Endothelial cell (in vitro differentiated cells): ENCODE measurements around the gene AP2A2. TPM values are rescaled to one million over a fixed set of nuclear protein-coding genes. Genes with fewer than 3 reads are reported as not detected.
"Not testable (repeated sequence)": the region's sequence is repeated elsewhere in the genome, so short reads cannot be mapped to it uniquely, and the experiment has no call there.

Experiments
- DNase-seq: peaks from one replicate; pipeline ENCODE4 v3.0.0; 2021; ENCODE audit warnings: low spot score
- H3K27ac Mint-ChIP-seq: one replicate; pipeline ENCODE4 v1.8.0; 2021; ENCODE audit warnings: mixed read lengths, inconsistent platforms; ENCODE audit not compliant: unreplicated experiment
- H3K27me3 Mint-ChIP-seq: one replicate; pipeline ENCODE4 v1.8.0; 2021; ENCODE audit warnings: mild to moderate bottlenecking, moderate library complexity, mixed read lengths, inconsistent platforms; ENCODE audit not compliant: unreplicated experiment
- H3K36me3 Mint-ChIP-seq: one replicate; pipeline ENCODE4 v1.8.0; 2021; ENCODE audit warnings: mild to moderate bottlenecking, low read depth, mixed read lengths, inconsistent platforms; ENCODE audit not compliant: unreplicated experiment
- H3K4me1 Mint-ChIP-seq: one replicate; pipeline ENCODE4 v1.8.0; 2021; ENCODE audit warnings: mild to moderate bottlenecking, mixed read lengths, inconsistent platforms; ENCODE audit not compliant: unreplicated experiment
- H3K4me3 Mint-ChIP-seq: one replicate; pipeline ENCODE4 v1.8.0; 2021; ENCODE audit warnings: mild to moderate bottlenecking, mixed read lengths, inconsistent platforms; ENCODE audit not compliant: unreplicated experiment
- H3K9me3 Mint-ChIP-seq: one replicate; pipeline ENCODE4 v1.8.0; 2021; ENCODE audit warnings: mixed read lengths, inconsistent platforms; ENCODE audit not compliant: unreplicated experiment
- total RNA-seq: library from RNA; stranded (reverse); fragmentation: NEBNext Ultra II Directional; extraction: Animal tissue kit (Norgen Biotek cat#: 25700); gene quantifications from one replicate; pipeline ENCODE4 v1.2.1, GENCODE V29; 2021; ENCODE audit not compliant: unreplicated experiment
- TF ChIP-seq, protein P1 (sequence below): fragments of 200-600 bp; sonication (generic); IDR thresholded peaks from one replicate; pipeline ENCODE4 v1.5.0; 2021; ENCODE audit warnings: antibody characterized with exemption; ENCODE audit not compliant: unreplicated experiment

Gene AP2A2
- total RNA-seq, 1 donor from 2014 or later, result 287 TPM

DNA sequence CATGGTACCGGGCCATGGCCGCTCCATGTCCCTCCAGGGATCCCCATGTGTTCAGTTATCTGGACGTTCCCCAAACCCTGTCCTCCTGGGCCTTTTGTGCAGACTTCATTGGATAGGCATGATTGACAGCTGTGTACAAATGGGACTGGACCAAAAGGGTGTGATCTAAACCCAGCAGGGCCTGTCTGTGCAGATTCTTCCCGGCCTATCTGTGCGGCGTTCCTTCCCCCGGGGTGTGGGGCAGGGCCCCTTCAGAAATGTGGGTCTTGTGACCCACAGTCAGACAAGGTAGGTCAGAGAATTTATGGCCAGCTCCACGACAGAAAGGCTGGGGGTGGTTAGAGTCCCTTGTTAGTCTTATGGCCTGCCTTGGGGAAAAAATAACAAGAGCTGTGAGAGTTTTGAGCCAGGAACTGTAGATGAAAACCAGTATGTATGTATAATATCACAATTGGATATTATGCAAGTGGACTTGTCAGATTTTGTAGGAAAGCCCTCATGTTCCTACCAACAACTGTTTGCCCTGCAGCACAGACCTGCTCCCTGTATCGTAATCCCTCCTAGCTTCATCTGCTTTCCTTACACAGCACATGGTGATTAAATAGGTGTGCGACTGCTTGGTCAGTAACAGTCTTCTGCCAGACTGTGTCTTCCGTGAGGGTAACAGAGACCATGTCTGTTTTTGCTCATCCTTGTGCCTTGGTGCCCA is 31.7 kb downstream of the AP2A2 start:
- Mint-ChIP-seq H3K27ac (no peak overlapping the region), H3K4me1 (peaks cover 32% of the 10 kb centered on the region), H3K4me3 (no peak overlapping the region)

DNA sequence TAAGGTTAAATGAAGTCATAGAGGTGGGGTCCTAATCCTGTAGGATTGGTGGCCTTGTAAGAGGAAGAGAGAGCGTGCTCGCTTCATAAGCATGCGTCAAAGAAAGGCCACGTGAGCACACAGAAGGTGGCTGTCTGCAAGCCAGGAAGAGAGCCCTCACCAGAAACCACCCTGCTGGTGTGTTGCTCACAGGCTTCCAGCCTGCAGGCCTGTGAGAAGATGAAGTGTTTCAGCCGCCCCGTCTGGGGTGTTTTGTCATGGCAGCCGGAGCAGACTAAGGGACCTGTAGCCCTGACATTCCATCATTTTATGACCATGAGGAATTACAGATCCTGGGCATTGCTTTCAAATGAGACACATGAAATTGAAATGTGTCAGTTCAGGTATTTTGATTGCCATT is 32.4 kb downstream of the AP2A2 start:
- Mint-ChIP-seq H3K4me3 (no peak overlapping the region), H3K36me3 (peaks cover 58% of the 10 kb centered on the region), H3K27me3 (peaks cover 8% of the 10 kb centered on the region), H3K4me1 (peaks cover 26% of the 10 kb centered on the region), H3K27ac (no peak overlapping the region), H3K9me3 (no peaks in the 10 kb centered on the region)
- DNase-seq, result no peak
- TF ChIP-seq, protein P1, sequence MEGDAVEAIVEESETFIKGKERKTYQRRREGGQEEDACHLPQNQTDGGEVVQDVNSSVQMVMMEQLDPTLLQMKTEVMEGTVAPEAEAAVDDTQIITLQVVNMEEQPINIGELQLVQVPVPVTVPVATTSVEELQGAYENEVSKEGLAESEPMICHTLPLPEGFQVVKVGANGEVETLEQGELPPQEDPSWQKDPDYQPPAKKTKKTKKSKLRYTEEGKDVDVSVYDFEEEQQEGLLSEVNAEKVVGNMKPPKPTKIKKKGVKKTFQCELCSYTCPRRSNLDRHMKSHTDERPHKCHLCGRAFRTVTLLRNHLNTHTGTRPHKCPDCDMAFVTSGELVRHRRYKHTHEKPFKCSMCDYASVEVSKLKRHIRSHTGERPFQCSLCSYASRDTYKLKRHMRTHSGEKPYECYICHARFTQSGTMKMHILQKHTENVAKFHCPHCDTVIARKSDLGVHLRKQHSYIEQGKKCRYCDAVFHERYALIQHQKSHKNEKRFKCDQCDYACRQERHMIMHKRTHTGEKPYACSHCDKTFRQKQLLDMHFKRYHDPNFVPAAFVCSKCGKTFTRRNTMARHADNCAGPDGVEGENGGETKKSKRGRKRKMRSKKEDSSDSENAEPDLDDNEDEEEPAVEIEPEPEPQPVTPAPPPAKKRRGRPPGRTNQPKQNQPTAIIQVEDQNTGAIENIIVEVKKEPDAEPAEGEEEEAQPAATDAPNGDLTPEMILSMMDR, result no peak

More for the DNA sequence above, 31.7 kb downstream of the AP2A2 start:
- Mint-ChIP-seq H3K36me3 (peaks cover 54% of the 10 kb centered on the region), H3K27me3 (peaks cover 9% of the 10 kb centered on the region), H3K9me3 (no peaks in the 10 kb centered on the region)
- TF ChIP-seq, protein P1, result no peak
- DNase-seq, result no peak

DNA sequence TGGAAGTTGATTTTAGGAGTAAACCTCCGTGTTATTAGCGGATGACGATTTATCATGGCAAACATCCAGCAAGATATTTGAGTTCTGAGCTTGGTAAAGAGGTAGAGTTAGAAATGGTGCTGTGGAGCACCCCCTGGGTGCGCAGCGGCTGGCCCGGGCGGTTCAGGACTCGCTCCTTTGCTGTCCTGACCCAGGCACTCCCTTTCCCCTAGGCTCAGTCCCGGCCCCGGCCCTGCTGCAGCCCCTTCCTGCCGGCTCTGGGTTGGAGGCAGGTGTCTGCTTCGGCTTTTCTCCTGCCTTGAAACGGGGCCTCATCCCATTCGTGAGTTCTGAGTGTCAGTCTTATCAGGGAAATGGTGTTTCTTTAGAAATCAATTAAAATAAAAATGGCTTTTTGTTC is 33.4 kb downstream of the AP2A2 start:
- peak overlapping the region; percentile 68 for H3K4me3 Mint-ChIP-seq
- peaks cover 22% of the 10 kb centered on the region for H3K4me1 Mint-ChIP-seq
- peaks cover 8% of the 10 kb centered on the region for H3K27me3 Mint-ChIP-seq
- H3K27ac Mint-ChIP-seq, result peak overlapping the region; percentile 55
- no peaks in the 10 kb centered on the region for H3K9me3 Mint-ChIP-seq
- TF ChIP-seq, protein P1, result no peak
- DNase-seq, result no peak
- H3K36me3 Mint-ChIP-seq, result peaks cover 64% of the 10 kb centered on the region

DNA sequence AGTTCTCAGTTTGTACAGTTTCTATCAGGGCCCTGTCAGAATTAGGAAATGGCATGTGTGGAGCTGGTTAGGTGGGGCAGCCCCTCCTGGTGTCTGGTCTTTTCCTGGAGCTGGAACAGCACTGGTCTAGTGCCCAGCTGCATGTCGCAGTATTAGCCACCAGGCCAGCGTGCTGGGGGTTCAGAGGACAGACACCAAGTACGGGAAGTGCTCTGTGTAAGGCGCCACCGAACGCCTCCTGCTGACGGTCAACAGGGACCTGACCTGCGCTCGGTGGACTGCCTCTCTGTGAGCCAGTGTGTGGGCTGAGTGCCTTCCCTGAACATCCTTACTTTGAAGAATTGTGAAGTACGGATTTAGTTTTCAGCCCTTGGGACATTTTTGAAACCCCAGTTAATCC is 33.9 kb downstream of the AP2A2 start:
- no peak overlapping the region for H3K4me3 Mint-ChIP-seq
- H3K27ac Mint-ChIP-seq, result no peak overlapping the region
- H3K27me3 Mint-ChIP-seq, result peaks cover 4% of the 10 kb centered on the region
- no peak for DNase-seq
- no peaks in the 10 kb centered on the region for H3K9me3 Mint-ChIP-seq
- TF ChIP-seq, protein P1, result no peak
- peaks cover 16% of the 10 kb centered on the region for H3K4me1 Mint-ChIP-seq
- peaks cover 64% of the 10 kb centered on the region for H3K36me3 Mint-ChIP-seq

DNA sequence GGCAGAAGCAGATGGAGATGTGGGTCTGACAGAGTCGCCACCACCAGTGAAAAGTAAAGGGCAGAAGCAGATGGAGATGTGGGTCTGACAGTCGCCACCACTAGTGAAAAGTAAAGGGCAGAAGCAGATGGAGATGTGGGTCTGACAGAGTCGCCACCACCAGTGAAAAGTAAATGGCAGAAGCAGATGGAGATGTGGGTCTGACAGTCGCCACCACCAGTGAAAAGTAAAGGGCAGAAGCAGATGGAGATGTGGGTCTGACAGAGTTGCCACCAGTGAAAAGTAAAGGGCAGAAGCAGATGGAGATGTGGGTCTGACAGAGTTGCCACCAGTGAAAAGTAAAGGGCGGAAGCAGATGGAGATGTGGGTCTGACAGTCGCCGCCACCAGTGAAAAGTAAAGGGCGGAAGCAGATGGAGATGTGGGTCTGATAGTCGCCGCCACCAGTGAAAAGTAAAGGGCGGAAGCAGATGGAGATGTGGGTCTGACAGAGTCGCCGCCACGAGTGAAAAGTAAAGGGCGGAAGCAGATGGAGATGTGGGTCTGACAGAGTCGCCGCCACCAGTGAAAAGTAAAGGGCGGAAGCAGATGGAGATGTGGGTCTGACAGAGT is 35.7 kb downstream of the AP2A2 start:
- not testable (repeated sequence) for H3K4me1 Mint-ChIP-seq, H3K4me3 Mint-ChIP-seq, DNase-seq, H3K27ac Mint-ChIP-seq, H3K9me3 Mint-ChIP-seq, H3K27me3 Mint-ChIP-seq
- peaks cover 59% of the 10 kb centered on the region for H3K36me3 Mint-ChIP-seq
